Tibial nerve (tissue), 4 donors: Measurements from ENCODE around the gene MDFI. TPM values are rescaled to one million over a fixed set of nuclear protein-coding genes. Genes with fewer than 3 reads are reported as not detected.

ENCODE experiments used
- DNase-seq, 2 donors: peaks; one replicate each; pipeline ENCODE4 v3.0.0-alpha.2; 2019; ENCODE audit warnings: low spot score in 2 of 2
- H3K27ac ChIP-seq, 4 donors: fragments of 200-600 bp; sonication (generic) in 3 of 4; one replicate each; pipeline ENCODE4 v1.5.1; 2017 to 2019; ENCODE audit warnings: mild to moderate bottlenecking in 1 of 4
- H3K27me3 ChIP-seq, 2 donors: fragments of 200-600 bp; sonication (generic) in 1 of 2; one replicate each; pipeline versions ENCODE4 v1.5.1 to v1.6.0; 2017 to 2019
- H3K36me3 ChIP-seq, 3 donors: fragments of 200-600 bp; sonication (generic); one replicate each; pipeline ENCODE4 v1.5.1; 2018 to 2019
- H3K4me1 ChIP-seq, 4 donors: fragments of 200-600 bp; sonication (generic) in 3 of 4; one replicate each; pipeline ENCODE4 v1.5.1; 2017 to 2019
- H3K4me3 ChIP-seq, 4 donors: fragments of 200-600 bp; sonication (generic) in 3 of 4; one replicate each; pipeline ENCODE4 v1.5.1; 2017 to 2019; ENCODE audit warnings: mild to moderate bottlenecking in 1 of 4, moderate library complexity in 1 of 4
- H3K9me3 ChIP-seq, 4 donors: fragments of 200-600 bp; sonication (generic) in 3 of 4; one replicate each; pipeline ENCODE4 v1.5.1; 2017 to 2019
- EP300 ChIP-seq, 2 donors: sonication (generic); formaldehyde crosslinking; IDR thresholded peaks; one replicate each; pipeline ENCODE4 v1.6.1; 2017; ENCODE audit warnings: antibody characterized with exemption in 2 of 2, mild to moderate bottlenecking in 1 of 2
- POLR2A ChIP-seq, 2 donors: fragments of 450-650 bp; IDR thresholded peaks; one replicate each; pipeline ENCODE4 v1.6.1; 2017; ENCODE audit warnings: antibody characterized with exemption in 2 of 2, mild to moderate bottlenecking in 2 of 2, moderate library complexity in 2 of 2
- WGBS, 2 donors: methylation state at CpG; one replicate each; pipeline ENCODE4 v1.1.5; 2018; 5-methylcytosine and 5-hydroxymethylcytosine counted together
- total RNA-seq, 4 donors: library from RNA; depleted of rRNA; stranded (reverse); fragments of >200 nt; gene quantifications; one replicate each; pipeline ENCODE4 v1.1.0, GENCODE V29; 2016
- TF ChIP-seq, protein P1 (sequence below), 5 experiments: fragments of 200-600 bp in 3 of 5; fragments of 450-650 bp in 2 of 5; sonication (generic) in 3 of 5; IDR thresholded peaks; one replicate each; pipeline ENCODE4 v1.5.1; 2016 to 2019; ENCODE audit warnings: antibody characterized with exemption in 5 of 5, mild to moderate bottlenecking in 3 of 5, moderate library complexity in 2 of 5

Gene MDFI
- total RNA-seq, 4 donors from 2014 or later, result 13.5 to 31.8 (median 20.7) TPM

DNA sequence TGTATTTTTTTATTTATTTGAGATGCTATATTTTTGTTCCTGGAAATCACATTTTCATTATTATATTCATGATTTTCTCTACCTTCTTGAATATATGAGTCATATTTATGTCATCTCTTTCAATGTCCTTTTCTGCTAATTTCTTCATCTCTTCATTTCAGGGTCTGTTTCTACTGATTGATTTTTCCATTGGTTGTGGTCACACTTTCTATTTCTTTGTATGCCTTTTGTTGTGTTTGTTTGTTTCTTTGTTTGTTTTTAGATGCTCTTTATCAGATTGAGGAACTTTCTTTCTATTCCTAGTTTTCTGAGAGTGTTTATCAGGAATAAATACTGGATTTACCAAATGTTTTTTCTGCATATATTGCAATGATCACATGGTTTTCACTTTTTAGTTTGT is 16.9 kb upstream of the MDFI start:
- no peaks in the 10 kb centered on the region for H3K27me3 ChIP-seq
- H3K4me1 ChIP-seq, result peaks cover 0 to 8% (median 0%) of the 10 kb centered on the region in 4 donors
- no peak overlapping the region for H3K27ac ChIP-seq
- H3K9me3 ChIP-seq, result peaks cover 0 to 16% (median 0%) of the 10 kb centered on the region in 4 donors
- TF ChIP-seq, protein P1, sequence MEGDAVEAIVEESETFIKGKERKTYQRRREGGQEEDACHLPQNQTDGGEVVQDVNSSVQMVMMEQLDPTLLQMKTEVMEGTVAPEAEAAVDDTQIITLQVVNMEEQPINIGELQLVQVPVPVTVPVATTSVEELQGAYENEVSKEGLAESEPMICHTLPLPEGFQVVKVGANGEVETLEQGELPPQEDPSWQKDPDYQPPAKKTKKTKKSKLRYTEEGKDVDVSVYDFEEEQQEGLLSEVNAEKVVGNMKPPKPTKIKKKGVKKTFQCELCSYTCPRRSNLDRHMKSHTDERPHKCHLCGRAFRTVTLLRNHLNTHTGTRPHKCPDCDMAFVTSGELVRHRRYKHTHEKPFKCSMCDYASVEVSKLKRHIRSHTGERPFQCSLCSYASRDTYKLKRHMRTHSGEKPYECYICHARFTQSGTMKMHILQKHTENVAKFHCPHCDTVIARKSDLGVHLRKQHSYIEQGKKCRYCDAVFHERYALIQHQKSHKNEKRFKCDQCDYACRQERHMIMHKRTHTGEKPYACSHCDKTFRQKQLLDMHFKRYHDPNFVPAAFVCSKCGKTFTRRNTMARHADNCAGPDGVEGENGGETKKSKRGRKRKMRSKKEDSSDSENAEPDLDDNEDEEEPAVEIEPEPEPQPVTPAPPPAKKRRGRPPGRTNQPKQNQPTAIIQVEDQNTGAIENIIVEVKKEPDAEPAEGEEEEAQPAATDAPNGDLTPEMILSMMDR (IDR thresholded peaks at IDR 0.05), result no peak
- no peak for TF ChIP-seq POLR2A (IDR thresholded peaks at IDR 0.05)
- TF ChIP-seq EP300 (IDR thresholded peaks at IDR 0.05), result no peak
- no peak for DNase-seq
- no peak overlapping the region for H3K4me3 ChIP-seq
- H3K36me3 ChIP-seq, result no peaks in the 10 kb centered on the region

DNA sequence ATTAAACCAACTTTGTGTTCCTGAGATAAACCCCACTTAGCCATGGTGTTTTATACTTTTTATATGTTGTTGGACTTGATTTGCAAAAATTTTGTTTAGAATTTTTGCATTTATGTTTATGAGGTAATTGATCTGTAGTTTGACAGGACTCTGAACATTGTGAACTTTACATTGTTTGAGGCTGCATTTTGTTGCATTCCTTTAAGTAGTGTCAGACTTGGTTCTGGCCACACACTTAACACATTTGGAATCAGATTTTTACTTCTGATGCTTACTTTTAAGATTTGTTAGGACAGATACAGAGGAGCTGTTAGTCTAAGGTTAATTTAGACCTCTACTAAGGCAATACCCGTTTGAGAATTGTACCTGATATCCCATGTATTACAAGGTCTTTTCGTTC is 16.5 kb upstream of the MDFI start:
- Histone ChIP-seq H3K4me3 (no peak overlapping the region), H3K27ac (no peak overlapping the region), H3K36me3 (no peaks in the 10 kb centered on the region), H3K9me3 (peaks cover 0 to 16% (median 0%) of the 10 kb centered on the region in 4 donors), H3K27me3 (no peaks in the 10 kb centered on the region), H3K4me1 (peaks cover 0 to 8% (median 0%) of the 10 kb centered on the region in 4 donors)
- DNase-seq, result no peak
- 12 to 35% methylated on average over 2 of the region's 2 CpGs for WGBS, 2 donors
- TF ChIP-seq, protein P1 (IDR thresholded peaks at IDR 0.05), result no peak
- TF ChIP-seq POLR2A (IDR thresholded peaks at IDR 0.05) (no peak), EP300 (IDR thresholded peaks at IDR 0.05) (no peak)

GRCh38 chr6:41622206-41622988 is 15.9 kb upstream of the MDFI start:
- TF ChIP-seq POLR2A (IDR thresholded peaks at IDR 0.05) (no peak), EP300 (IDR thresholded peaks at IDR 0.05) (no peak)
- TF ChIP-seq, protein P1 (IDR thresholded peaks at IDR 0.05), result no peak
- Histone ChIP-seq H3K4me1 (peaks cover 0 to 8% (median 0%) of the 10 kb centered on the region in 4 donors), H3K27me3 (no peaks in the 10 kb centered on the region), H3K4me3 (no peak overlapping the region), H3K36me3 (no peaks in the 10 kb centered on the region), H3K9me3 (peaks cover 0 to 16% (median 0%) of the 10 kb centered on the region in 4 donors), H3K27ac (no peak overlapping the region)
- WGBS, 2 donors, result 25 to 33% methylated on average over 3 of the region's 3 CpGs
- no peak for DNase-seq

DNA sequence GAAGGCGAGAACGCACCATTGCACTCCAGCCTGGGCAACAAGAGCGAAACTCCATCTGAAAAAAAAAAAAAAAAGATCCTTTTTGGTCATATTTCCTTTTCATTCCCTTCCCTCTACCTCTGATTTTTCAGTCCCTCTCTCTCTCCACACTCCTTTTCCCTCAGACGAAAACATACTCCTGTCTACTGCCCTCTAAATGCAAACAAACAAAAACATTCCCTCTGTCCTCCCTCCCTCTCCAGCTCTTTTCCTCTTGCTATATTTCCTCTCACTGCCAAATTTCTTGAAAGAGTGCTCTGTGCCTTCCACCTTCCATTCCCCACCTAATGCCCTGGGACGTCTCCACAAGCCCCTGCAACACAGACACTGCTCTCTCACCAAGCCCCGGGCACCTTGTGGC is 14.9 kb upstream of the MDFI start:
- no peak for DNase-seq
- TF ChIP-seq, protein P1 (IDR thresholded peaks at IDR 0.05), result no peak
- TF ChIP-seq EP300 (IDR thresholded peaks at IDR 0.05) (no peak), POLR2A (IDR thresholded peaks at IDR 0.05) (no peak)
- no peak overlapping the region for H3K4me3 ChIP-seq
- 76 to 79% methylated on average over 6 of the region's 6 CpGs for WGBS, 2 donors
- no peak overlapping the region for H3K27ac ChIP-seq
- H3K9me3 ChIP-seq, result peaks cover 0 to 16% (median 0%) of the 10 kb centered on the region in 4 donors
- no peaks in the 10 kb centered on the region for H3K36me3 ChIP-seq
- peaks cover 0 to 6% of the 10 kb centered on the region in 2 donors for H3K27me3 ChIP-seq
- H3K4me1 ChIP-seq, result peaks cover 0 to 8% (median 0%) of the 10 kb centered on the region in 4 donors

GRCh38 chr6:41624621-41625380 is 13.5 kb upstream of the MDFI start:
- no peak overlapping the region for H3K4me3 ChIP-seq

More at GRCh38 chr6:41624621-41625380, 13.5 kb upstream of the MDFI start:
- Histone ChIP-seq H3K27ac (no peak overlapping the region), H3K4me1 (peaks cover 0 to 8% (median 0%) of the 10 kb centered on the region in 4 donors), H3K27me3 (peaks cover 0 to 6% of the 10 kb centered on the region in 2 donors), H3K36me3 (no peaks in the 10 kb centered on the region), H3K9me3 (peaks cover 0 to 16% (median 0%) of the 10 kb centered on the region in 4 donors)
- TF ChIP-seq POLR2A (IDR thresholded peaks at IDR 0.05) (no peak), EP300 (IDR thresholded peaks at IDR 0.05) (no peak)
- TF ChIP-seq, protein P1 (IDR thresholded peaks at IDR 0.05), result no peak
- no peak for DNase-seq
- 84 to 85% methylated on average over 18 of the region's 18 CpGs for WGBS, 2 donors
